Measurements from ENCODE around the gene MAPK11.

MAPK11 gene

GRCh38 chr22:50250555-50251476 lies 19.4 kb downstream of the MAPK11 start, which contains the start of gene HDAC10:
Gene HDAC10 (minus strand): TSS chr22:50251265. CDS start chr22:50251032, 233 bp downstream.
- DNase-seq: peak in 7 of 56 donors; percentile 11 to 49 (median 29)

- DNase-seq: no peak
Observed at GRCh38 chr22:50250249-50250554, 20.0 kb downstream of the MAPK11 start.

GRCh38 chr22:50249341-50250248 lies 20.6 kb downstream of the MAPK11 start:
- DNase-seq: no peak

GRCh38 chr22:50248196-50249081 lies 21.7 kb downstream of the MAPK11 start:
- DNase-seq: no peak

- DNase-seq: peak in 6 of 56 donors; percentile 17 to 47 (median 24)
Observed at GRCh38 chr22:50247748-50248147, 22.4 kb downstream of the MAPK11 start.

GRCh38 chr22:50246242-50247175 lies 23.7 kb downstream of the MAPK11 start:
- DNase-seq: no peak

- DNase-seq: no peak
Observed at GRCh38 chr22:50245214-50246072, 24.7 kb downstream of the MAPK11 start.

- DNase-seq: peak; percentile 53 to 98 (median 88)
Observed at GRCh38 chr22:50244420-50245213, 25.6 kb downstream of the MAPK11 start, which contains the start of gene TUBGCP6. Gene TUBGCP6 (minus strand): TSS chr22:50245023. CDS start chr22:50244459, 564 bp downstream.

- DNase-seq: no peak
Observed at GRCh38 chr22:50243685-50244419, 26.3 kb downstream of the MAPK11 start.

- no peak for DNase-seq
Observed at GRCh38 chr22:50242406-50242949, 27.7 kb downstream of the MAPK11 start.

- no peak for DNase-seq
Observed at GRCh38 chr22:50238755-50239154, 31.4 kb downstream of the MAPK11 start.

GRCh38 chr22:50236731-50237409 lies 33.3 kb downstream of the MAPK11 start:
- no peak for DNase-seq

GRCh38 chr22:50233223-50233622 lies 37.0 kb downstream of the MAPK11 start:
- no peak for DNase-seq

GRCh38 chr22:50232481-50233151 lies 37.6 kb downstream of the MAPK11 start:
- DNase-seq: no peak

- DNase-seq: no peak
Observed at GRCh38 chr22:50229370-50229769, 40.8 kb downstream of the MAPK11 start.

- no peak for DNase-seq
Observed at GRCh38 chr22:50228366-50228765, 41.8 kb downstream of the MAPK11 start.
